DND-41 (cell line): ENCODE measurements around the gene LYSMD3.

Experiments
- ATAC-seq: fragments of 200-7000 bp; cut with Tn5 transposase; 3 replicates; pipeline ENCODE4 v1.9.1; 2021; ENCODE audit warnings: low read depth; ENCODE audit not compliant: insufficient read depth
- DNase-seq: peaks from one replicate; pipeline ENCODE4 v3.0.0-alpha.2; 2020
- H2AFZ ChIP-seq: 2 replicates; pipeline ENCODE4 v1.6.0; 2012; ENCODE audit warnings: low read depth, low read length
- H3K27ac ChIP-seq: 2 replicates; pipeline ENCODE4 v1.5.1; 2012; ENCODE audit warnings: low read length, inconsistent platforms
- H3K27me3 ChIP-seq: fragments of 200-600 bp; sonication (generic); 2 replicates; pipeline ENCODE4 v1.6.0; 2012; ENCODE audit warnings: low read length, mild to moderate bottlenecking, inconsistent platforms; ENCODE audit not compliant: insufficient read depth, poor library complexity
- H3K36me3 ChIP-seq: 2 replicates; pipeline ENCODE4 v1.5.1; 2012; ENCODE audit warnings: low read length, inconsistent platforms; ENCODE audit not compliant: insufficient read depth
- H3K4me1 ChIP-seq: 2 replicates; pipeline ENCODE4 v1.5.1; 2012; ENCODE audit warnings: mild to moderate bottlenecking, low read length; ENCODE audit not compliant: insufficient read depth
- H3K4me2 ChIP-seq: 2 replicates; pipeline ENCODE4 v1.6.0; 2012; ENCODE audit warnings: mild to moderate bottlenecking, moderate library complexity, low read length, inconsistent platforms; ENCODE audit not compliant: insufficient read depth
- H3K4me3 ChIP-seq, 2 experiments: fragments of 200-600 bp in 1 of 2; shearing (Covaris generic) in 1 of 2; 2 replicates each; pipeline ENCODE4 v1.5.1; 2012 to 2016; ENCODE audit warnings: inconsistent platforms in 2 of 2, low read length in 2 of 2, mild to moderate bottlenecking in 2 of 2, low read depth in 1 of 2, moderate library complexity in 1 of 2
- H3K79me2 ChIP-seq: 2 replicates; pipeline ENCODE4 v1.6.0; 2012; ENCODE audit warnings: low read length, inconsistent platforms; ENCODE audit not compliant: insufficient read depth
- H3K9ac ChIP-seq: 2 replicates; pipeline ENCODE4 v1.6.0; 2012; ENCODE audit warnings: low read depth, mild to moderate bottlenecking, inconsistent platforms, low read length, moderate library complexity
- H3K9me3 ChIP-seq: 2 replicates; pipeline ENCODE4 v1.5.1; 2012; ENCODE audit warnings: low read length, moderate library complexity, mild to moderate bottlenecking, inconsistent platforms; ENCODE audit not compliant: insufficient read depth, severe bottlenecking
- H4K20me1 ChIP-seq: 2 replicates; pipeline ENCODE4 v1.6.0; 2012; ENCODE audit warnings: low read length; ENCODE audit not compliant: insufficient read depth
- EZH2 ChIP-seq: IDR thresholded peaks from 3 replicates; pipeline ENCODE4 v1.6.1; 2012; ENCODE audit warnings: borderline replicate concordance, low read depth, mild to moderate bottlenecking, moderate library complexity, low read length, inconsistent platforms; ENCODE audit not compliant: severe bottlenecking
- TF ChIP-seq, protein P1 (sequence below): IDR thresholded peaks from 2 replicates; pipeline ENCODE4 v1.5.1; 2012; ENCODE audit warnings: borderline replicate concordance, low read length, moderate library complexity, mild to moderate bottlenecking; ENCODE audit not compliant: poor library complexity, severe bottlenecking; ENCODE audit errors: extremely low read depth

The LYSMD3 gene

DNA sequence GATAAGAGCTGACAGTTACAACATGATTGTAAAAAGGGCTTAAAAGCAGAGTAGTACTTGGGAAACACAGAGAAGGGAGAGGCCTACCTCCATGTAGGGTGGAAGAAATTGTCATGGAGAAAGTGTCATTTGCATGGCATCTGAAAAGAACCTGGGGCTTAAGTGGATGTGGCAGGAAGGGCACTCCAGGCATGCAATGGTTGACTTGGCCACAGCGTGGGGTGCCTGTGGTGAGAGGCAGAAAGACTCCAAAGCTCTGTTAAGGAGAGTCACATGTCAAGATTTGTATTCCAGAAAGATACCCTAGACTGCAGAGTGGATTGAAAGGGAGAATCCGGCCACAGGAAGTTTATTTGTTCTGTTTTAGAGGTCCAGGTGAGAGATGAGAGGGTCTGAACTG, 52.3 kb downstream of the LYSMD3 start:
- H3K4me1 ChIP-seq = peaks cover 46% of the 10 kb centered on the region
- H3K9me3 ChIP-seq = no peaks in the 10 kb centered on the region
- H3K4me2 ChIP-seq = peak overlapping the region; percentile 80
- peaks cover 26% of the 10 kb centered on the region for H3K79me2 ChIP-seq
- DNase-seq (no peak), ATAC-seq (no peak)
- H3K36me3 ChIP-seq = peaks cover 3% of the 10 kb centered on the region; the same call in 1 of the 2 replicates
- no peaks in the 10 kb centered on the region for H3K27me3 ChIP-seq
- no peak overlapping the region for H3K4me3 ChIP-seq
- no peak for TF ChIP-seq EZH2
- TF ChIP-seq, protein P1, sequence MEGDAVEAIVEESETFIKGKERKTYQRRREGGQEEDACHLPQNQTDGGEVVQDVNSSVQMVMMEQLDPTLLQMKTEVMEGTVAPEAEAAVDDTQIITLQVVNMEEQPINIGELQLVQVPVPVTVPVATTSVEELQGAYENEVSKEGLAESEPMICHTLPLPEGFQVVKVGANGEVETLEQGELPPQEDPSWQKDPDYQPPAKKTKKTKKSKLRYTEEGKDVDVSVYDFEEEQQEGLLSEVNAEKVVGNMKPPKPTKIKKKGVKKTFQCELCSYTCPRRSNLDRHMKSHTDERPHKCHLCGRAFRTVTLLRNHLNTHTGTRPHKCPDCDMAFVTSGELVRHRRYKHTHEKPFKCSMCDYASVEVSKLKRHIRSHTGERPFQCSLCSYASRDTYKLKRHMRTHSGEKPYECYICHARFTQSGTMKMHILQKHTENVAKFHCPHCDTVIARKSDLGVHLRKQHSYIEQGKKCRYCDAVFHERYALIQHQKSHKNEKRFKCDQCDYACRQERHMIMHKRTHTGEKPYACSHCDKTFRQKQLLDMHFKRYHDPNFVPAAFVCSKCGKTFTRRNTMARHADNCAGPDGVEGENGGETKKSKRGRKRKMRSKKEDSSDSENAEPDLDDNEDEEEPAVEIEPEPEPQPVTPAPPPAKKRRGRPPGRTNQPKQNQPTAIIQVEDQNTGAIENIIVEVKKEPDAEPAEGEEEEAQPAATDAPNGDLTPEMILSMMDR = no peak
- no peak overlapping the region for H3K27ac ChIP-seq
- no peak overlapping the region for H3K9ac ChIP-seq
- no peaks in the 10 kb centered on the region for H4K20me1 ChIP-seq
- H2AFZ ChIP-seq = no peak overlapping the region

DNA sequence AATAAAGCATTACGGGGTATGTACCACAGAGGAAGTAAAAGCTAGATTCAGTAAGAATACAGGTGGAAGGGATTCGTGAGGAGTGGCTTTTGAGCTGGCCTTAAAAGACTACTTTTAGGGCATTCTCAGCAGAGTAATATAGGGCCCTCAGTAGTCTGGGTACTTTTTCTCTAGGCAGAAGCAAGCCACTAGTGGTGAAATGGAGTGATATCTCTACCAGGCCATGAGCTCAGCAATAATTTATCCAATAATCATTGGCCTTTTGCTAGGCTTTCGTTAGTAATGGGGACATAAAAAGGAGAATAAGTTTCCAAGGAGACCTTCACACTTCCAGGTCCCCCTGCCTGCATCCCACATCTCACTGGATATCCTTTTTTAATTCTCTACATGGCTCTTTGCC, 53.0 kb downstream of the LYSMD3 start:
- Histone ChIP-seq H3K4me2 (peak overlapping the region; percentile 80; the same call in 1 of the 2 replicates), H3K9me3 (no peaks in the 10 kb centered on the region), H3K4me1 (peaks cover 51% of the 10 kb centered on the region), H3K4me3 (no peak overlapping the region), H4K20me1 (no peaks in the 10 kb centered on the region), H3K27me3 (no peaks in the 10 kb centered on the region), H2AFZ (no peak overlapping the region), H3K27ac (no peak overlapping the region), H3K9ac (no peak overlapping the region), H3K79me2 (peaks cover 29% of the 10 kb centered on the region), H3K36me3 (peaks cover 4% of the 10 kb centered on the region; the same call in 1 of the 2 replicates)
- DNase-seq (no peak), ATAC-seq (no peak)
- TF ChIP-seq EZH2 = no peak
- TF ChIP-seq, protein P1 = no peak

DNA sequence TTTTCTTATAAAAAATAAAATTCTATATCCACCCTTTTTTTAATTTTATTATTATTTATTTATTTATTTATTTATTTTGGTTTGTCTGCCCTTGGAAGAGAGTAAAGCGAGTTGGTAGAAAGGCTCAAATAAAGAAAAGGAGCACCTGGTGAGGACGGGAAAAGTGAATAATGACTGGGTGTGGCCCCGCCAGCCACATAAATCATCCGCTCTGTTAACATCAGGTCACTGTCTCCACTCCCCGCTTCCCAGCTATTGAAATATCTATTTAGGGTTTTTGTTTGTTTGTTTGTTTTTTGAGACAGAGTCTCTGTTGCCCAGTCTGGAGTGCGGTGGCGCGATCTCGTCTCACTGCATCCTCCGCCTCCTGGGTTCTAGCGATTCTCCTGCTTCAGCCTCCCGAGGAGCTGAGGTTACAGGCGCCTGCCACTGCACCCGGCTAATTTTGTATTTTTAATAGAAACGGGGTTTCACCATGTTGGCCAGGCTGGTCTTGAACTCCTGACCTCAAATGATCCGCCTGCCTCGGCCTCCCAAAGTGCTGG, 53.9 kb downstream of the LYSMD3 start:
- Histone ChIP-seq H3K4me2 (peak overlapping the region; percentile 80), H3K9ac (peak overlapping the region; percentile 88; the same call in 1 of the 2 replicates), H3K4me1 (peaks cover 55% of the 10 kb centered on the region), H3K9me3 (no peaks in the 10 kb centered on the region), H4K20me1 (peaks cover 3% of the 10 kb centered on the region; the same call in 1 of the 2 replicates), H3K36me3 (peaks cover 8% of the 10 kb centered on the region), H3K27me3 (no peaks in the 10 kb centered on the region), H3K4me3 (peak overlapping the region; percentile 53 to 91; a peak in 2 of 4 replicates), H3K79me2 (peaks cover 35% of the 10 kb centered on the region), H3K27ac (no peak overlapping the region), H2AFZ (peak overlapping the region; percentile 97; the same call in 1 of the 2 replicates)
- DNase-seq (no peak), ATAC-seq (no peak)
- TF ChIP-seq, protein P1 = no peak
